ENCODE results near the gene AMMECR1. TPM values are rescaled to one million over a fixed set of nuclear protein-coding genes. Genes with fewer than 3 reads are reported as not detected.

AMMECR1 gene
- total RNA-seq, 1 donor from 2014 or later: 16.0 TPM

DNA sequence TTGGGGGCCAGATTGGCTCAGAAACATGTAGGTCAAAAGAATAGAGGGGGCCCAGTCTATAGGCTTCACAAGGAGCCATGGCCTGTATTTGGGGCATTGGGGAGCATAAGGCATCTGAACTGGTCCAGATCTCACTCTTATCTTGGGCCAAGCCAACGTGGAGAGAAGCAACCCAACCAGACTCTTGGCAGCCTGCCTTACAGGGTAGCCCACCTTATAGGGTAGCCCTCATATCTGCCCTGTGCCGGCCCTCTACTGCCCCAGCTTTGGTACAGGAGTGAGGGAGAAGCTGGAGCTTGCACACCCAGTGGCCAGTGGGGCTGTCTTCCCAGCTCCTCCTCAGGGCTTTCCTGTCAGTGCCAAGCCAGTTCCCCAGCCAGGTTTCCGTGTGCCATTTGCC is 142.2 kb downstream of the AMMECR1 start:
- Histone ChIP-seq H3K27me3 (ENCODE audit: control insufficient read depth, insufficient read depth, low read length) (no peaks in the 10 kb centered on the region), H3K4me3 (ENCODE audit: low read depth, low read length) (no peak overlapping the region), H3K36me3 (ENCODE audit: control insufficient read depth, insufficient read depth, low read length) (no peaks in the 10 kb centered on the region)
- no peak for DNase-seq (ENCODE audit: low read depth)
- TF ChIP-seq, protein P1, sequence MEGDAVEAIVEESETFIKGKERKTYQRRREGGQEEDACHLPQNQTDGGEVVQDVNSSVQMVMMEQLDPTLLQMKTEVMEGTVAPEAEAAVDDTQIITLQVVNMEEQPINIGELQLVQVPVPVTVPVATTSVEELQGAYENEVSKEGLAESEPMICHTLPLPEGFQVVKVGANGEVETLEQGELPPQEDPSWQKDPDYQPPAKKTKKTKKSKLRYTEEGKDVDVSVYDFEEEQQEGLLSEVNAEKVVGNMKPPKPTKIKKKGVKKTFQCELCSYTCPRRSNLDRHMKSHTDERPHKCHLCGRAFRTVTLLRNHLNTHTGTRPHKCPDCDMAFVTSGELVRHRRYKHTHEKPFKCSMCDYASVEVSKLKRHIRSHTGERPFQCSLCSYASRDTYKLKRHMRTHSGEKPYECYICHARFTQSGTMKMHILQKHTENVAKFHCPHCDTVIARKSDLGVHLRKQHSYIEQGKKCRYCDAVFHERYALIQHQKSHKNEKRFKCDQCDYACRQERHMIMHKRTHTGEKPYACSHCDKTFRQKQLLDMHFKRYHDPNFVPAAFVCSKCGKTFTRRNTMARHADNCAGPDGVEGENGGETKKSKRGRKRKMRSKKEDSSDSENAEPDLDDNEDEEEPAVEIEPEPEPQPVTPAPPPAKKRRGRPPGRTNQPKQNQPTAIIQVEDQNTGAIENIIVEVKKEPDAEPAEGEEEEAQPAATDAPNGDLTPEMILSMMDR (IDR thresholded peaks at IDR 0.05; ENCODE audit: insufficient read depth, low read length, poor library complexity, severe bottlenecking): no peak

DNA sequence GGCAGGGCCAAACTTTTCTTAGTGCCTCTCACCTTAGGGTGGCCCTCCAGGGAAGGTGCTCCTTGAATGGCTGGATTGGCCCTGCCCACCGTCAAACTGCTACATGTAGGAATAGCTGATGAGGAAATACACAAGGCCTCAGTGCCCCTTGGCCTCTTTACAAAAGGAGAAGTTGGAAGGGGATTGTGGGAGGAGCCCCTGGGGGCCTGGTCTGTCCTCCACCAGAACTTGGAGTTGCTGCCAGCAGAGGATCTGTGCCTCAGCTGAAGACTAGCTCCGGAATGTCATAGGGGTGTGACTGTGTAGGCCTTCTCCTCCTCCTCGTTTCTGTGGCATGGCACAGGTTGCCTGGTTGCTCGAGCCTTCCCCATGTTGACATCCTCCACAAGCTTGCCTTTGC is 142.7 kb downstream of the AMMECR1 start:
- H3K27me3 ChIP-seq (ENCODE audit: control insufficient read depth, insufficient read depth, low read length): no peaks in the 10 kb centered on the region
- no peak for DNase-seq (ENCODE audit: low read depth)
- TF ChIP-seq, protein P1 (IDR thresholded peaks at IDR 0.05; ENCODE audit: insufficient read depth, low read length, poor library complexity, severe bottlenecking): no peak
- H3K4me3 ChIP-seq (ENCODE audit: low read depth, low read length): no peak overlapping the region
- no peaks in the 10 kb centered on the region for H3K36me3 ChIP-seq (ENCODE audit: control insufficient read depth, insufficient read depth, low read length)

DNA sequence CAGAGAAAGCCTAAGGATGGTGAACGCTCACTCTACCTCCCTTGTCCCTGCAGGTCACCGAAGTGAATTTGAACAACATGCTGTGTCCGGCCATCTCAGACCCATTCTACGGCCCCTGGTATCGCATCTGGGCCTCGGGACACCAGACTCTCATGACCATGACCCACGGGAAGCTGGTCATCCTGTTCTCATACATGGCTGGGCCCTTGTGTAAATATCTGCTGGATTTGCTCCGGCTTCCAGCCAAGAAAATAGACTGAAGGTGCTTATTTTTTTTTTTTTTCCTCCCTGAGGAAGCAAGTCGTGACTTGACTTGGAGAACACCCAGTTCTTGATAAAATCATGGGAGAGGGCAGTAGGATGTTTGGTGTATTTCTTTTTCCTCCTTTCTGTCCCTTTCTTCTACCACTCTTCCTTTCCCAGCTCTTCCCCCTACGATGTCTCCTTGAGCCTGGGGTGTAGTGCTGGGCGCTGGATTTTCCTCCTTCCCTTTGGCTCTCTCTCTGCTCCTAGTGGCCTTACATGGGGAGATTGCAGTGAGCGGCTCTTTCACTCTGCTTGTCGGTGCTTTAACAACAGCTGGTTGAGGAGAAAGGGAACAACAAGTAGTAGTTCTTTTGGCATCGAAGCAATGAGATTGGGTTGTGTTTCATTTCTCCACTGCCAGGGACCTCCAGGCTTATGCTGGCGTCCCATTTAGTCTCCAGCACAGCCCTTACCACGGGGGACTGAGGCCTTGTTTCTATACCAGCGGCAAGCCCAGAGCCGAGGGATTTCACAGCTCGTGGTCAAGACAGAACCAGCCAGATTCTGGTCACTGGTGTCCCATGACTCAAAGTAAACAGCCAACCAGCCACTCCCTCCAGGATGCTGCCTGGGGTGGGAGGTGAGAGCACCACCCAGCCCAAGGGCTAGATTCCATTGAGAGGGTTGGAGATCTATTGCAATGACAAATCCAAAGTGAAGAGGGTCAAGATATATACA is 144.4 kb downstream of the AMMECR1 start:
- DNase-seq (ENCODE audit: low read depth): no peak
- no peaks in the 10 kb centered on the region for H3K27me3 ChIP-seq (ENCODE audit: control insufficient read depth, insufficient read depth, low read length)
- H3K36me3 ChIP-seq (ENCODE audit: control insufficient read depth, insufficient read depth, low read length): no peaks in the 10 kb centered on the region
- TF ChIP-seq, protein P1 (IDR thresholded peaks at IDR 0.05; ENCODE audit: insufficient read depth, low read length, poor library complexity, severe bottlenecking): no peak
- no peak overlapping the region for H3K4me3 ChIP-seq (ENCODE audit: low read depth, low read length)

DNA sequence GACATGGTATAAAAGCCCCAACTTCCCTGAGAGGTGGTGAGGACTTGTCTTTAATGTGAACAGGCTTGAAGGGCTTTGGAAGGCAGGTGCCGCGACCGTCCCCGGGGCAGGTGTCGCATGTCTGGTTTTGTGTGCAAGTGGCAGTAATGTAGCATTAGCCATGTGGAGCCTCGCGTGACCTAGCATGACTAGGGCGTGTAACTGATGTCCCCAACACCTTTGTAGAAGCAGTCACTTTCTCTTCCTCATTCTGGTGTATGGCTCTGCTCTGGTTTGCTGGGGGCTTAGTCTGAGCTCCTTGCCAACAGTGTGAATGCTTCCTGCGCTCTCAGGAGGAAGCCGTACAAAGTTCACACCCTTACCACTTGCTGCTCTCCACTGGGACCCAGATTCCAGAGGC is 145.7 kb downstream of the AMMECR1 start:
- no peaks in the 10 kb centered on the region for H3K27me3 ChIP-seq (ENCODE audit: control insufficient read depth, insufficient read depth, low read length)
- no peak for DNase-seq (ENCODE audit: low read depth)
- H3K36me3 ChIP-seq (ENCODE audit: control insufficient read depth, insufficient read depth, low read length): no peaks in the 10 kb centered on the region
- H3K4me3 ChIP-seq (ENCODE audit: low read depth, low read length): no peak overlapping the region
- TF ChIP-seq, protein P1 (IDR thresholded peaks at IDR 0.05; ENCODE audit: insufficient read depth, low read length, poor library complexity, severe bottlenecking): no peak

DNA sequence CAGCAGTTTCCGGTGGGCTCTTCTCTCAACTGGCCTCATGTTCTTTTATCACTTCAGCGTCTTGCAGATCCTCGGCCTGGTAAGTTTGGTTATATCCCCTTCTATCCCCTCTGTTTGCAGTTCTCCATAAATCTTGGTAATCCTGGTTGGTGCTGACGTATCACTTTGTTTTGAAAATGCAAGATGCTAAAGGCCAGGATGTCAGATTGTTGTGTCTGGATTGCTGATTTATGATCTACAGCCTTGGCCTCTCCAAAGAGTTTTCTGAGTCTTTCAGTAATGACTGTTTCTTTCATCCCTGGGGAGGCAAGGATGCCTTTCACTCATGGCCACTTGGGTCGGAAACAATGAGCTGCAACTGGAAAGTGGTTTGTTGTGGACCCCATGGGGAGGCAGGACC is 146.4 kb downstream of the AMMECR1 start:
- no peak overlapping the region for H3K4me3 ChIP-seq (ENCODE audit: low read depth, low read length)
- H3K27me3 ChIP-seq (ENCODE audit: control insufficient read depth, insufficient read depth, low read length): no peaks in the 10 kb centered on the region
- DNase-seq (ENCODE audit: low read depth): no peak
- H3K36me3 ChIP-seq (ENCODE audit: control insufficient read depth, insufficient read depth, low read length): no peaks in the 10 kb centered on the region
- TF ChIP-seq, protein P1 (IDR thresholded peaks at IDR 0.05; ENCODE audit: insufficient read depth, low read length, poor library complexity, severe bottlenecking): no peak
